ENCODE measurements around the gene FLYWCH2. TPM values are rescaled to one million over a fixed set of nuclear protein-coding genes. Genes with fewer than 3 reads are reported as not detected.
A peak's percentile ranks its signal among the peaks of the same experiment; 100 is the strongest.

Gene FLYWCH2
- total and polyA plus RNA-seq, 2 of the 13 experiments (the other 11 are each of a cell fraction or from before 2014, with no cell fraction given) = 16.9 to 19.8 TPM

- TF ChIP-seq BCLAF1 (IDR thresholded peaks at IDR 0.05) (no peak), CEBPZ (IDR thresholded peaks at IDR 0.05; ENCODE audit: low read length) (no peak), ZNF704 (CRISPR knock-in tag; IDR thresholded peaks at IDR 0.05; ENCODE audit: borderline replicate concordance) (no peak), THAP11 (CRISPR knock-in tag; IDR thresholded peaks at IDR 0.05) (peak; percentile 68), ZNF747 (CRISPR knock-in tag; IDR thresholded peaks at IDR 0.05; ENCODE audit: borderline replicate concordance) (no peak), GMEB2 (CRISPR knock-in tag; IDR thresholded peaks at IDR 0.05; ENCODE audit: low read depth) (no peak), RXRA (CRISPR knock-in tag; IDR thresholded peaks at IDR 0.05) (0 out of 2 replicates have a peak, but pooled peaks have one; percentile 24), ZNF777 (CRISPR knock-in tag; IDR thresholded peaks at IDR 0.05) (no peak), ZNF720 (CRISPR knock-in tag; IDR thresholded peaks at IDR 0.05) (0 out of 2 replicates have a peak, but pooled peaks have one; percentile 72), ZNF292 (CRISPR knock-in tag; IDR thresholded peaks at IDR 0.05; ENCODE audit: borderline replicate concordance, low read depth) (no peak), STAT5B (CRISPR knock-in tag; IDR thresholded peaks at IDR 0.05) (no peak), NCOR1 (IDR thresholded peaks at IDR 0.05; ENCODE audit: borderline replicate concordance, low read length) (no peak), BHLHE40 (IDR thresholded peaks at IDR 0.05; ENCODE audit: low read length) (0 out of 2 replicates have a peak, but pooled peaks have one; percentile 35), TEAD2 (CRISPR knock-in tag; IDR thresholded peaks at IDR 0.05) (no peak), BORCS8-MEF2B (CRISPR knock-in tag; IDR thresholded peaks at IDR 0.05) (no peak), ZMYM2 (CRISPR knock-in tag; IDR thresholded peaks at IDR 0.05) (no peak), SMARCC2 (IDR thresholded peaks at IDR 0.05) (no peak), ZNF605 (CRISPR knock-in tag; IDR thresholded peaks at IDR 0.05) (peak; percentile 42; the same call in 1 of the 2 replicates), E2F5 (CRISPR knock-in tag; conservative IDR thresholded peaks at IDR 0.05) (peak; percentile 74), ZSCAN12 (CRISPR knock-in tag; IDR thresholded peaks at IDR 0.05) (peak; percentile 35; the same call in 1 of the 2 replicates), KDM1A (CRISPR knock-in tag; IDR thresholded peaks at IDR 0.05) (no peak)
Measured at GRCh38 chr16:2905241-2905987, 22.4 kb downstream of the FLYWCH2 start (continued).

Measured in HepG2 (cell line).